ENCODE measurements around the gene BPIFB1. TPM values are rescaled to one million over a fixed set of nuclear protein-coding genes. Genes with fewer than 3 reads are reported as not detected.
A peak's percentile ranks its signal among the peaks of the same experiment; 100 is the strongest.

The BPIFB1 gene
- total RNA-seq, 1 donor from 2014 or later = not detected

GRCh38 chr20:33290852-33291251 is 7.8 kb downstream of the BPIFB1 start:
- DNase-seq (ENCODE audit: low spot score in 2 of 2) = no peak
- FAIRE-seq = no peak

DNA sequence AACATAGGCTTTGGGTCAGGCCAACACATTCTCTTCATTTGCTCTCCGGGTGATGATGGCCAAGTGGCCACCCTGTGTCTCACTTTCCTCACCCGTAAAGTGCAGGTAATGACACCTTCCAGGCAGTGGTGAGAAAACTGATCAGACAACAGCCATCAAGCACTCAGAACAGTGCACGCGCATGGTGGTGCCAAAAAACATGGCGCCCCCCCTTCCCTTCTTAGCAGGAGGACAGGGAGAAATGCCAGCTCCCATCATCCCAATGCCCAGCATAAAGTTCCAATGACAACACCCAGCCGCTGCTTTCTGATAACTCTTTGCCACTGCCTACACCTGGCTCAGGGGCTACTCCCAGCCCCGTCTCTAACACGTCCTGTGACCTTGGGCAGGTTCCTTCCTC is 8.4 kb downstream of the BPIFB1 start:
- FAIRE-seq = no peak
- DNase-seq (ENCODE audit: low spot score in 2 of 2) = no peak

GRCh38 chr20:33291830-33292355 is 8.9 kb downstream of the BPIFB1 start:
- no peak for FAIRE-seq

GRCh38 chr20:33296206-33296605 is 13.2 kb downstream of the BPIFB1 start:
- FAIRE-seq = no peak
- no peak for DNase-seq (ENCODE audit: low spot score in 2 of 2)

More at GRCh38 chr20:33291830-33292355, 8.9 kb downstream of the BPIFB1 start:
- peak; percentile 33 to 48 for DNase-seq (ENCODE audit: low spot score in 2 of 2)

- FAIRE-seq = no peak
- no peak for DNase-seq (ENCODE audit: low spot score in 2 of 2)
Observed at GRCh38 chr20:33298391-33298790, 15.4 kb downstream of the BPIFB1 start.

DNA sequence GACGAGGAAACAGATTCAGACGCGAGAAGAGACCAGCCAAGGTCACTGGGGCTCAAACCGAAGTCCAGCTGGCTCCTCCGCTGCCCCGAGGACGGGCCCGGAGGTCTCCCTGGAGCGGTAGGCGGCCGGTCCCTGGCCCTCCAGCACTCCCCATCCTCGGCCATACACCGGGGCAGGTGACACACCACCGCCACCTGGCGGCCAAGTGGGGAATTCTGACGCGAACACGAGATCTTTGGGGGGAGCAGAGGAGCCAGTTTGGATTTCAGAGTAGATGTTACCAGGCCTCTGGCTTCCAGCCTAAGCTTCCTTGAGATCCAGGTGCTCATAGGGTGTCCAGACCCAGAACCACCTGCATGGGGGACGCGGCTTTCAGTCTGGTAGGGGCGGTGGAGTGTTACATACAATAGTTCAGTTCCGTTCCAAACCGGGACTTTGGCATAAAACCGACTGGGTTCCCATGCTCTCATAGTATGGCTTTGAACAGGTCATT is 16.1 kb downstream of the BPIFB1 start:
- no peak for FAIRE-seq
- DNase-seq (ENCODE audit: low spot score in 2 of 2) = peak; percentile 41 to 76

- FAIRE-seq = no peak
- DNase-seq (ENCODE audit: low spot score in 2 of 2) = no peak
Observed at GRCh38 chr20:33301192-33301930, 18.3 kb downstream of the BPIFB1 start.

DNA sequence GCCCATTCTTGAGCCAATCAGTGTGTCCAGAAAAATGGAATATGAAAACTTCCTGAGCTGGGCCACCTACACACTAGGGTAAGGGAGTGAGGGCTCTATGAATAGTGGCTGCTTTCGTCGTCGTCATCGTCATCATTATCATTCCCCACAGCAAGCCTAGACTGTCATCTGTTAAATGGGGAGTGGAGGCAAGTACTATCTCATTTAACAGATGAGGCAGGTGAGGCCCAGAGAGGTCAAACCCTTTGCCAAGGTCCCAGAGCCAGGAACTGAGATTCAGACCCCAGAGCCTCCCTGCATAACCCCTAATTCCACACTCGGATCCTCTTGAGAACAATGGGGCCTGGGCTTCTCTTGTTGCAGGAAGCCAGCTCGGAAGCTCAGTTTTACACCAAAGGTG is 20.6 kb downstream of the BPIFB1 start:
- DNase-seq (ENCODE audit: low spot score in 2 of 2) (no peak), FAIRE-seq (no peak)

- FAIRE-seq = no peak
- no peak for DNase-seq (ENCODE audit: low spot score in 2 of 2)
Observed at GRCh38 chr20:33304046-33304445, 21.0 kb downstream of the BPIFB1 start.

DNA sequence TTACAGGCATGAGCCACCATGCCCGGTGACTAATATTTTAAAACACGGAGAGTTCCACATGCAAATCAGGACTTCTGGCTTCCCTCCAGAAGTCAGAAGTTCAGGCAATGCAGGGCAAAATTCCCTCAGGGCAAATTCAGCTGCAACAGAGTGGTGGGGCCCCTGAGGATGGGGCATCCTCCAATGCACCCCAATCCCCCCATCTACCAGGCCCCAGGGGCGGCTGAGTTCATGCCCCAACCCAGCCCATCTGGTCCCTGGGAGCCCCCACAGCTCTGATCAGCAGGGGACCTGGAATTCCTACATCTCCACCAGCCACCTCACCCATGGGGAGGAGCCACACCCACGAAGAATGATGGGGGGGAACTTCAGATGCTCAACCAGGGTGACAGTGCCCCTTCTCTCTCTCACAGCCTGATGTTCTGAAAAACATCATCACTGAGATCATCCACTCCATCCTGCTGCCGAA is 22.6 kb downstream of the BPIFB1 start:
- no peak for FAIRE-seq
- no peak for DNase-seq (ENCODE audit: low spot score in 2 of 2)

DNA sequence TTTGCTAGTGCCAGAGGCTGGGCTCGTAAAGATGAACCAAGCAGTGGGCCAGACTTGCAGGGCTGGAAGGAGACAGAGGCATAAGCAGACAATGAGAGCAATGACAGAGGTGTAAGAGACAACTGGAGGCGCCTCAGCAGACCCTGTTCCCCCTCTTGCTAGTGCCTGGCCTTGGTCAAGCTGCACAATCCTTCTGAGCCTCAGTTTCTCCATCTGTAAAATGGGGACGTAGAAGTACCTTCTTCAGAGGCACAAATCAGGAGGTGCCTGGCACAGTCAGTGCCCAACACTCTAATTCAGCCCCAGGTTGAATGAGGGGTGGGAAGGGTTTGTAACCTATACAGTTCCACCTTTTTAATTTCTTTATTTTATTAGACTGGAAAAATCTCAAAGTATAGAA is 23.2 kb downstream of the BPIFB1 start:
- DNase-seq (ENCODE audit: low spot score in 2 of 2) (no peak), FAIRE-seq (no peak)

- DNase-seq (ENCODE audit: low spot score in 2 of 2) (no peak), FAIRE-seq (no peak)
Observed at GRCh38 chr20:33306807-33307206, 23.8 kb downstream of the BPIFB1 start.

- no peak for DNase-seq (ENCODE audit: low spot score in 2 of 2)
- no peak for FAIRE-seq
Observed at GRCh38 chr20:33308668-33309067, 25.7 kb downstream of the BPIFB1 start.

- no peak for DNase-seq (ENCODE audit: low spot score in 2 of 2)
- no peak for FAIRE-seq
Observed at GRCh38 chr20:33309631-33310030, 26.6 kb downstream of the BPIFB1 start.

DNA sequence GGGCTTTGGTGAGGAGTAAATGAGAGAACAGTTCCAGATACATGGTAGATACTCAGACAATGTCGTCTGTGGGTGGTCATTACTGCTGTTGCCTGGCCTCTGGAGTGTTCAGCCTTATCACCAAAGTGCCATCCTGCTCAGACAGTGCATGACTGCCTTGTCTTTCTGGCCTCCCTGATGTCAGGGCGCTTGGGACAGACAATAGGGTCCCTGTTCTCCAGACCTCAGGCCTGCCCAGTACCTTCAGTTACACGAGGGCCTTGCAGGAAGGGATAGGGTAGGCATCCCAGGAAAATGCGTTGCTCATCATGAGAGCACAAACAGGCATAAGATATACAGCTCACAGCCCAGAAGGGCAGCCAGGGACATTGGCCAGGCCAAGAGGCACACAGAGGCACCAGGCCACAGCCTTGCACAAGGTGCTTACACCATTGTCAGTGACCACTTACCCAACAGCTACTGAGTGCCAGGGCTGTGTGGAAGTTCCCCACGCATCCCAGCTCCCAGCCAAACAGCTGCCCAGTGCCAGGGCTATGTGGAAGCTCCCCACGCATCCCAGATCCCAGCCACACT is 27.4 kb downstream of the BPIFB1 start:
- DNase-seq (ENCODE audit: low spot score in 2 of 2) (no peak), FAIRE-seq (no peak)

- FAIRE-seq (no peak), DNase-seq (ENCODE audit: low spot score in 2 of 2) (no peak)
Observed at GRCh38 chr20:33311011-33311410, 28.0 kb downstream of the BPIFB1 start.

DNA sequence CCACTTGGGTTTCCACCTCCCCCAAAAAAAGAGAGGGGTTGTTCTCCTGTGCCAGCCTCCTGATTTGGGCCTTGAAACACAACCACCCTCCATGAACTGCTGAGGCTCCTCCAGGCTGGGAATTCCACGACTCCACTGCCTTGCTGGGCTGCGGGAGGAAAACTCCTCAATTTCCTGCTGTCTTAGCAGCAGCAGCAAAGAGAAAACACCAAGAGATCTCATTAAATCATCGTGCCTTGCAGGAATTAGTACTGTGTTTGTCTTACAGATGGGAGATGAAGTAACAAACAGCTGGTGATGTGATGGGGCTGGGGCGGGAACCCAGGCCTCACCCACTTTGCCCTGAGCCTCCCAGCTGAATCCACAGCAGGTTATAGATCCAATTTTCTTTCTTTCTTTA is 29.0 kb downstream of the BPIFB1 start:
- DNase-seq (ENCODE audit: low spot score in 2 of 2) (no peak), FAIRE-seq (no peak)

- DNase-seq (ENCODE audit: low spot score in 2 of 2) (no peak), FAIRE-seq (no peak)
Observed at GRCh38 chr20:33312583-33312982, 29.6 kb downstream of the BPIFB1 start.

- DNase-seq (ENCODE audit: low spot score in 2 of 2) (no peak), FAIRE-seq (no peak)
Observed at GRCh38 chr20:33313686-33314314, 30.8 kb downstream of the BPIFB1 start.

- DNase-seq (ENCODE audit: low spot score in 2 of 2) (no peak), FAIRE-seq (no peak)
Observed at GRCh38 chr20:33316343-33316742, 33.3 kb downstream of the BPIFB1 start.

DNA sequence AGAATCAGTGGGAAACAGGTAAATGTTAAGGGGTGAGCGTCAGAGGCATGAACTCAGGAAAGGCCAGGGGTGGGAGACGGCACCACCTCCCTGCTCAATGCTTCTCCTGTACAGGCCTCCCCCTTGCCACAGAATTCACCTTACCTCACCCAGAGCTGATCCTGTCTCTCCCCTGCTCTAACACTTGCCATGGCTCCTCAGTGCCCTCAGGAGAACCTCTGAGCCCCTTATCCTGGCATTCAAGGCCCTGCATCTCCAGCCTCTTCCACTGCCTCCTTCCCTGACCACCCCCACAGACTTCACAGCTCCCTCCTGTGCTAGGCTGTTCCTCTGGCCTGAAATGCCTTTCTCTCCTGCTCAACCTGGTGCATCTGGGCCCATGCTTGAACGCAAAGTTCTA is 33.9 kb downstream of the BPIFB1 start:
- FAIRE-seq = no peak
- DNase-seq (ENCODE audit: low spot score in 2 of 2) = no peak

Measured in frontal cortex (tissue), 4 donors.